ENCODE data around the gene PSTPIP2. TPM values are rescaled to one million over a fixed set of nuclear protein-coding genes. Genes with fewer than 3 reads are reported as not detected.

The PSTPIP2 gene
- total and polyA plus RNA-seq, 2 donors (not counting 3 experiments of a cell fraction or from before 2014, with no cell fraction given): 1.6 to 4.9 TPM

DNA sequence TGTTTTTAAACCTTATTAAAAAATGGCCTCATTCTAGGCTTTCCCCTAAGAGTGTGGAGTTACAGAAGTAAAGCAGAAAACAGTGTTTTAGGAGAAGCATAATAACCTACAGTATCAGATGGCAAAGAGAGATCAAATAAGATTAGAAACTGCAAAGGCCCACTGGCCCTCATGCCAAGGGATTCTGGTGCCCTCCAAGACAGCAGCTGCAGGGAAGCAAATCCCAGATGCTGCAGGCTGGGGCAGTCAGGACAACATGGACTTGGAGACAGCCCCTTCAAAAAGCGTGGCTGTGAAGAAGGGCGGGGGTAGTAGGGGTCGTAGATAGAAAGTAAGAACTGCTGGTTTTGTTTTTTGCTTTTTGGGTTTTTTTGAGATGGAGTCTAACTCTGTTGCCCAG, 76.6 kb downstream of the PSTPIP2 start:
- Histone ChIP-seq H4K20me1 (replicated peaks; ENCODE audit: control insufficient read depth, extremely low read depth, insufficient read depth, low read length) (no peaks in the 10 kb centered on the region), H2AFZ (ENCODE audit: low read depth, low read length) (no peak overlapping the region), H3K4me3 (replicated peaks in 1 of 3; ENCODE audit: insufficient read depth in 1 of 3, low read depth in 1 of 3, low read length in 3 of 3) (no peak overlapping the region), H3K9me3 (replicated peaks; ENCODE audit: control insufficient read depth, insufficient read depth, low read length) (no peaks in the 10 kb centered on the region), H3K4me2 (ENCODE audit: insufficient read depth, low read length) (no peak overlapping the region), H3K4me1 (ENCODE audit: control insufficient read depth, extremely low read depth, insufficient read depth, low read length) (peaks cover 7% of the 10 kb centered on the region), H3K27me3 (ENCODE audit: control insufficient read depth in 2 of 2, insufficient read depth in 2 of 2, low read length in 2 of 2) (no peaks in the 10 kb centered on the region), H3K9me1 (replicated peaks; ENCODE audit: control insufficient read depth, extremely low read depth, insufficient read depth, low read length) (no peaks in the 10 kb centered on the region), H3K36me3 (ENCODE audit: control insufficient read depth in 2 of 2, extremely low read depth in 1 of 2, insufficient read depth in 2 of 2, low read length in 2 of 2) (no peaks in the 10 kb centered on the region), H3K79me2 (ENCODE audit: control insufficient read depth, insufficient read depth, low read length) (no peaks in the 10 kb centered on the region), H3K9ac (replicated peaks; ENCODE audit: extremely low read depth, insufficient read depth, low read length) (no peak overlapping the region), H3K27ac (ENCODE audit: insufficient read depth, low read depth, low read length) (no peak overlapping the region)
- TF ChIP-seq, protein P1, sequence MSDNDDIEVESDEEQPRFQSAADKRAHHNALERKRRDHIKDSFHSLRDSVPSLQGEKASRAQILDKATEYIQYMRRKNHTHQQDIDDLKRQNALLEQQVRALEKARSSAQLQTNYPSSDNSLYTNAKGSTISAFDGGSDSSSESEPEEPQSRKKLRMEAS (IDR thresholded peaks at IDR 0.05; ENCODE audit: insufficient read depth, insufficient read length): no peak
- TF ChIP-seq POLR2AphosphoS5 (IDR thresholded peaks at IDR 0.05; ENCODE audit: insufficient read depth, low read depth, low read length): no peak
- TF ChIP-seq, protein P2, sequence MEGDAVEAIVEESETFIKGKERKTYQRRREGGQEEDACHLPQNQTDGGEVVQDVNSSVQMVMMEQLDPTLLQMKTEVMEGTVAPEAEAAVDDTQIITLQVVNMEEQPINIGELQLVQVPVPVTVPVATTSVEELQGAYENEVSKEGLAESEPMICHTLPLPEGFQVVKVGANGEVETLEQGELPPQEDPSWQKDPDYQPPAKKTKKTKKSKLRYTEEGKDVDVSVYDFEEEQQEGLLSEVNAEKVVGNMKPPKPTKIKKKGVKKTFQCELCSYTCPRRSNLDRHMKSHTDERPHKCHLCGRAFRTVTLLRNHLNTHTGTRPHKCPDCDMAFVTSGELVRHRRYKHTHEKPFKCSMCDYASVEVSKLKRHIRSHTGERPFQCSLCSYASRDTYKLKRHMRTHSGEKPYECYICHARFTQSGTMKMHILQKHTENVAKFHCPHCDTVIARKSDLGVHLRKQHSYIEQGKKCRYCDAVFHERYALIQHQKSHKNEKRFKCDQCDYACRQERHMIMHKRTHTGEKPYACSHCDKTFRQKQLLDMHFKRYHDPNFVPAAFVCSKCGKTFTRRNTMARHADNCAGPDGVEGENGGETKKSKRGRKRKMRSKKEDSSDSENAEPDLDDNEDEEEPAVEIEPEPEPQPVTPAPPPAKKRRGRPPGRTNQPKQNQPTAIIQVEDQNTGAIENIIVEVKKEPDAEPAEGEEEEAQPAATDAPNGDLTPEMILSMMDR (IDR thresholded peaks at IDR 0.05; ENCODE audit: extremely low read depth in 1 of 2, insufficient read depth in 1 of 2, low read depth in 1 of 2, low read length in 2 of 2): no peak
- TF ChIP-seq JUN (IDR thresholded peaks at IDR 0.05; ENCODE audit: borderline replicate concordance, insufficient read depth, insufficient read length, low read depth): no peak
- no peak for TF ChIP-seq EZH2 (IDR thresholded peaks at IDR 0.05; ENCODE audit: borderline replicate concordance, low read depth, low read length, severe bottlenecking)
- TF ChIP-seq MYC (IDR thresholded peaks at IDR 0.05; ENCODE audit: low read depth, low read length): no peak
- TF ChIP-seq FOS (IDR thresholded peaks at IDR 0.05; ENCODE audit: borderline replicate concordance, insufficient read depth, low read length): no peak
- no peak for TF ChIP-seq POLR2A (IDR thresholded peaks at IDR 0.05; ENCODE audit: low read depth, low read length)
- no peak for TF ChIP-seq GATA2 (IDR thresholded peaks at IDR 0.05; ENCODE audit: insufficient read depth, insufficient read length, low read depth, low read length)
- ChIA-PET CTCF (no interaction called here), POLR2A (no interaction called here)
- dilution Hi-C loops (cut with MboI; ENCODE audit: extremely low pct_ligation_motif_present, low sequenced_read_pairs): no loop called here
- FAIRE-seq: no peak
- intact Hi-C loops (cut with micrococcal nuclease): no loop called here
- no peak for DNase-seq (ENCODE audit: low read depth, low spot score)
- BruUV-seq (replicated peaks): no TSS peak

Data from endothelial cell of umbilical vein (primary cell).